NCI-H1436 (cell line): ENCODE results near the gene FAM229A.

Experiments used
- DNase-seq: peaks from one replicate; lab custom pipeline; 2025; lab: John Stamatoyannopoulos, UW

FAM229A gene

GRCh38 chr1:32329931-32330466 is 32.3 kb downstream of the FAM229A start:
- no peak for DNase-seq

GRCh38 chr1:32327204-32327603 is 35.1 kb downstream of the FAM229A start:
- no peak for DNase-seq

- no peak for DNase-seq
Observed at GRCh38 chr1:32321712-32322291, 40.5 kb downstream of the FAM229A start.

GRCh38 chr1:32318127-32318869 is 44.0 kb downstream of the FAM229A start:
- no peak for DNase-seq

- no peak for DNase-seq
Observed at GRCh38 chr1:32316903-32317277, 45.4 kb downstream of the FAM229A start.

GRCh38 chr1:32311709-32312393 is 50.4 kb downstream of the FAM229A start:
- no peak for DNase-seq
